SHP77 (cell line): ENCODE data around the gene KLHL17.

ENCODE experiments used
- DNase-seq, 2 experiments: peaks; one replicate each; lab custom pipeline; 2025; lab: John Stamatoyannopoulos, UW

The KLHL17 gene

GRCh38 chr1:960363-961131 is at the start of gene KLHL17:
TSS of gene KLHL17 (plus strand) at chr1:960584. CDS start at chr1:960694, 110 bp downstream.
- peak; percentile 43 to 77 for DNase-seq

GRCh38 chr1:910881-911721 is 49.3 kb upstream of the KLHL17 start:
- peak; percentile 40 to 44 for DNase-seq

- DNase-seq, result no peak
Measured at GRCh38 chr1:911875-912739, 48.3 kb upstream of the KLHL17 start.

GRCh38 chr1:912740-913301 is 47.6 kb upstream of the KLHL17 start:
- peak in 1 of 2 experiments; percentile 34 for DNase-seq

GRCh38 chr1:913491-914130 is 46.8 kb upstream of the KLHL17 start:
- DNase-seq, result no peak

GRCh38 chr1:914131-914890 is 46.1 kb upstream of the KLHL17 start:
- no peak for DNase-seq

GRCh38 chr1:914891-915280 is 45.5 kb upstream of the KLHL17 start:
- no peak for DNase-seq

- no peak for DNase-seq
Measured at GRCh38 chr1:915295-916172, 44.9 kb upstream of the KLHL17 start.

- DNase-seq, result no peak
Measured at GRCh38 chr1:916173-917075, 44.0 kb upstream of the KLHL17 start.

- no peak for DNase-seq
Measured at GRCh38 chr1:917076-917459, 43.3 kb upstream of the KLHL17 start.

GRCh38 chr1:917466-918091 is 42.8 kb upstream of the KLHL17 start:
- DNase-seq, result no peak

GRCh38 chr1:918353-918752 is 42.0 kb upstream of the KLHL17 start:
- DNase-seq, result no peak

GRCh38 chr1:918843-919242 is 41.5 kb upstream of the KLHL17 start:
- DNase-seq, result no peak

- no peak for DNase-seq
Measured at GRCh38 chr1:919271-919872, 41.0 kb upstream of the KLHL17 start.

GRCh38 chr1:920010-920409 is 40.4 kb upstream of the KLHL17 start:
- peak in 1 of 2 experiments; percentile 22 for DNase-seq

GRCh38 chr1:920521-920920 is 39.9 kb upstream of the KLHL17 start:
- DNase-seq, result no peak

- DNase-seq, result peak; percentile 41 to 78
Measured at GRCh38 chr1:921011-921837, 39.2 kb upstream of the KLHL17 start.
